GM19025 (cell line): ENCODE data around the gene SLX4IP.

Experiments
- ATAC-seq: cut with Tn5 transposase; IDR thresholded peaks from one replicate; pipeline ENCODE4 v1.9.1; 2021; ENCODE audit warnings: mild to moderate bottlenecking, low read depth, moderate library complexity; ENCODE audit not compliant: unreplicated experiment

The SLX4IP gene

GRCh38 chr20:10462516-10462915, 27.4 kb downstream of the SLX4IP start:
- no peak for ATAC-seq

- no peak for ATAC-seq
Measured at GRCh38 chr20:10463622-10464021, 28.5 kb downstream of the SLX4IP start.

GRCh38 chr20:10465135-10465534, 30.0 kb downstream of the SLX4IP start:
- no peak for ATAC-seq

GRCh38 chr20:10466325-10466724, 31.2 kb downstream of the SLX4IP start:
- no peak for ATAC-seq

GRCh38 chr20:10466855-10467254, 31.8 kb downstream of the SLX4IP start:
- ATAC-seq = no peak

GRCh38 chr20:10467681-10468339, 32.7 kb downstream of the SLX4IP start:
- ATAC-seq = no peak

- no peak for ATAC-seq
Measured at GRCh38 chr20:10468340-10468845, 33.3 kb downstream of the SLX4IP start.

GRCh38 chr20:10469056-10469455, 34.0 kb downstream of the SLX4IP start:
- ATAC-seq = no peak

GRCh38 chr20:10469599-10469998, 34.5 kb downstream of the SLX4IP start:
- ATAC-seq = no peak

GRCh38 chr20:10470276-10470675, 35.2 kb downstream of the SLX4IP start:
- no peak for ATAC-seq

GRCh38 chr20:10472871-10473270, 37.8 kb downstream of the SLX4IP start:
- ATAC-seq = no peak

GRCh38 chr20:10474606-10475184, 39.6 kb downstream of the SLX4IP start:
- no peak for ATAC-seq

- ATAC-seq = no peak
Measured at GRCh38 chr20:10475225-10475624, 40.1 kb downstream of the SLX4IP start.

GRCh38 chr20:10476319-10476724, 41.2 kb downstream of the SLX4IP start:
- peak; percentile 60 for ATAC-seq

GRCh38 chr20:10478205-10478604, 43.1 kb downstream of the SLX4IP start:
- ATAC-seq = peak; percentile 65

GRCh38 chr20:10478930-10479329, 43.8 kb downstream of the SLX4IP start:
- no peak for ATAC-seq

- no peak for ATAC-seq
Measured at GRCh38 chr20:10481676-10482075, 46.6 kb downstream of the SLX4IP start.

GRCh38 chr20:10483691-10484090, 48.6 kb downstream of the SLX4IP start:
- no peak for ATAC-seq

- ATAC-seq = no peak
Measured at GRCh38 chr20:10487142-10488136, 52.3 kb downstream of the SLX4IP start.

- no peak for ATAC-seq
Measured at GRCh38 chr20:10488534-10488933, 53.4 kb downstream of the SLX4IP start.

- ATAC-seq = no peak
Measured at GRCh38 chr20:10489853-10490252, 54.7 kb downstream of the SLX4IP start.
